ENCODE data around the gene OOSP3.

OOSP3 gene

DNA sequence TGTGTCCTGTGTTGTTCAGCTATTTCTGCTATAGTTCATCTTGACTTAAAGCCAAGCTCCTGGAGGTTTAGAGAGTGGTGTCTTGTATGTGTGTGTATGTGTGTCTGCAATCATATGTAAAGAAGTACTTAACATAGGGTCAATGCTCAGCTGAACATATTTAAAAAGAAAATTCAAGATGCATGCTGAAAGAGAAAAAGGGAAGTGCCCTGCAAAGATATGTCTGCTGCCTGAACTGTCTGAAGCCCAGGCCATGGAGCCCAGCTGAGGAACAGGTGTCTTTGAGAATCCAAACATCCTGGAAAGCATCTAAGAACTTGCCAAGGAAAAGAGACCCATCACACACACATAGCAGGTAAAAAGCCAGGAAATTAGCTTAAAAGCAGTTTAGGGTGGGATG, 18.9 kb upstream of the OOSP3 start:
- no peak for DNase-seq (ENCODE audit: low read depth in 2 of 2)
- TF ChIP-seq, protein P1, sequence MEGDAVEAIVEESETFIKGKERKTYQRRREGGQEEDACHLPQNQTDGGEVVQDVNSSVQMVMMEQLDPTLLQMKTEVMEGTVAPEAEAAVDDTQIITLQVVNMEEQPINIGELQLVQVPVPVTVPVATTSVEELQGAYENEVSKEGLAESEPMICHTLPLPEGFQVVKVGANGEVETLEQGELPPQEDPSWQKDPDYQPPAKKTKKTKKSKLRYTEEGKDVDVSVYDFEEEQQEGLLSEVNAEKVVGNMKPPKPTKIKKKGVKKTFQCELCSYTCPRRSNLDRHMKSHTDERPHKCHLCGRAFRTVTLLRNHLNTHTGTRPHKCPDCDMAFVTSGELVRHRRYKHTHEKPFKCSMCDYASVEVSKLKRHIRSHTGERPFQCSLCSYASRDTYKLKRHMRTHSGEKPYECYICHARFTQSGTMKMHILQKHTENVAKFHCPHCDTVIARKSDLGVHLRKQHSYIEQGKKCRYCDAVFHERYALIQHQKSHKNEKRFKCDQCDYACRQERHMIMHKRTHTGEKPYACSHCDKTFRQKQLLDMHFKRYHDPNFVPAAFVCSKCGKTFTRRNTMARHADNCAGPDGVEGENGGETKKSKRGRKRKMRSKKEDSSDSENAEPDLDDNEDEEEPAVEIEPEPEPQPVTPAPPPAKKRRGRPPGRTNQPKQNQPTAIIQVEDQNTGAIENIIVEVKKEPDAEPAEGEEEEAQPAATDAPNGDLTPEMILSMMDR (IDR thresholded peaks at IDR 0.05; ENCODE audit: low read depth, low read length) = no peak
- H3K4me3 ChIP-seq (replicated peaks in 1 of 2; ENCODE audit: low read depth in 2 of 2, low read length in 2 of 2) = no peak overlapping the region

DNA sequence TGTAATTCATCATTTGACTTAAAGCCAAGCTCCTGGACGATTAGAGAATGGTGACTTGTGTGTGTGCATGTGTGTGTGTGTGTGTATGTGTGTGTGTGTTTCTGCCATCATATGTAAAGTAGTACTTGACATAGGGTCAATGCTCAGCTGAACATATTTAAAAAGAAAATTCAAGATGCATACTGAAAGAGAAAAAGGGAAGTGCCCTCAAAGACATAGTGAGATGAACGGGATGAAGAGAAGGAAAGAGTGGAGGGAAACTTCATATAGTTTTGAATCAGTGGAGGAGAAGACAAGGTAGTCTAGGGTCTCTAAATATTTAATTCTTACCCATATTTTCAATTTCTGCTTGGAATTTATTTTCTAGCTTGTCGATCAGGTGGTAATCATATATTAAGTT, 16.3 kb upstream of the OOSP3 start:
- no peak overlapping the region for H3K4me3 ChIP-seq (replicated peaks in 1 of 2; ENCODE audit: low read depth in 2 of 2, low read length in 2 of 2)
- TF ChIP-seq, protein P1 (IDR thresholded peaks at IDR 0.05; ENCODE audit: low read depth, low read length) = no peak
- no peak for DNase-seq (ENCODE audit: low read depth in 2 of 2)

DNA sequence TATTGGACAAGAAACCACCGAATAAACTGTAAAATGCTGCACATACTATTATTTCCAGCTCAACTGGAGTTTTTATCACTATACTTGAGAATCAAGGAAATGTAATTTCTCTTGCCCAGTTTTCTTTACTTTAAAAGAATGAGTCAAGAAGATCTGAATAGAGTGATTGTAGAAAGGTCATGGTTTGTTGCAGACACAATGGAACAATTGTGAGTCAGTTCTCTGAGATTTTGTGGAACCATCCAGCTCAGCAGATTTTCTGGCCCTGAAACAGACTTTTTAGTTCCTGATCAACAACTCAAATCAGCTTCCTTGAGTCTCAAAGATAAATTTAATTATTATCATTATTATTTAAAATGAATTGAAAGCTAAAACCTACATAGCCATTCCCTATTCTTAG, 13.6 kb upstream of the OOSP3 start:
- no peak overlapping the region for H3K4me3 ChIP-seq (replicated peaks in 1 of 2; ENCODE audit: low read depth in 2 of 2, low read length in 2 of 2)
- DNase-seq (ENCODE audit: low read depth in 2 of 2) = peak; percentile 11 to 60
- TF ChIP-seq, protein P1 (IDR thresholded peaks at IDR 0.05; ENCODE audit: low read depth, low read length) = no peak

DNA sequence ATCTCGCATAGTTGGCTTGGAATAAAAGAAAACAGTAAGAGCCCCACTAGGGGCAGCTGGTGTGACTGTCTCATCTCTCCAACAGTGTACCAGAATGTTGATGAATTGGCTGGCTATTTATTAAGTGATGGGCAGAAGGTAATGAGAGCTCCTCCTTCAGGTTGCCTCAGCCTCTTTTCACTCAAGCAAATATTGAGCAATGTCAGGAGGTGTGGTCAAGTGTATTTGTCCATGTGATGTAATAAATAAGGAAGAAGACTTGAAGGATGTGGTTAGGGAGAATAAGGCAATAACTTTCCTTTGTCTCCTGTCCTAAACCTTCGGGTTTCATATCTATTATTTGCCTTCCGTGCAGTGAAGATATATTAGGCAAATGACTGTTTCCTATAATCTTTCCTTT, 12.2 kb upstream of the OOSP3 start, which contains the start of gene TCN1:
TCN1 (minus strand) TSS at position 91 of the 400 bp plus-strand sequence; CDS start at position 74, 17 bp downstream.
- DNase-seq (ENCODE audit: low read depth in 2 of 2) = peak in 1 of 2 donors; percentile 47
- H3K4me3 ChIP-seq (replicated peaks in 1 of 2; ENCODE audit: low read depth in 2 of 2, low read length in 2 of 2) = no peak within 1 kb of the TSS
- TF ChIP-seq, protein P1 (IDR thresholded peaks at IDR 0.05; ENCODE audit: low read depth, low read length) = no peak

DNA sequence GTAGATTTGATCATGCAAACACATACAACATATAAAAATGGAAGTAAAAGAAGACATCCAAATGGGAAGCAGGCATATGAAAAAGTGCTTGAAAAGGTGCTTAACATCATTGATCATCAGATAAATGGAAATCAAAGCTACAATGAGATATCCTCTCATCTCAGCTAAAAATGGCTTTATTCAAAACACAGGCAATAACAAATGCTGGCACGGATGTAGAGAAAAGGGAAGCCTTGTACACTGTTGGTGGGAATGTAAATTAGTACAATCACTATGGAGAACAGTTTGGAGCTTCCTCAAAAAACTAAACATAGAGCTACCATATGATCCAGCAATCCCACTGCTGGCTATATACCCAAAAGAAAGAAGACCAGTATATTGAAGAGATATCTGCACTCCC, 11.7 kb upstream of the OOSP3 start:
- DNase-seq (ENCODE audit: low read depth in 2 of 2) = no peak
- H3K4me3 ChIP-seq (replicated peaks in 1 of 2; ENCODE audit: low read depth in 2 of 2, low read length in 2 of 2) = no peak overlapping the region
- TF ChIP-seq, protein P1 (IDR thresholded peaks at IDR 0.05; ENCODE audit: low read depth, low read length) = no peak

DNA sequence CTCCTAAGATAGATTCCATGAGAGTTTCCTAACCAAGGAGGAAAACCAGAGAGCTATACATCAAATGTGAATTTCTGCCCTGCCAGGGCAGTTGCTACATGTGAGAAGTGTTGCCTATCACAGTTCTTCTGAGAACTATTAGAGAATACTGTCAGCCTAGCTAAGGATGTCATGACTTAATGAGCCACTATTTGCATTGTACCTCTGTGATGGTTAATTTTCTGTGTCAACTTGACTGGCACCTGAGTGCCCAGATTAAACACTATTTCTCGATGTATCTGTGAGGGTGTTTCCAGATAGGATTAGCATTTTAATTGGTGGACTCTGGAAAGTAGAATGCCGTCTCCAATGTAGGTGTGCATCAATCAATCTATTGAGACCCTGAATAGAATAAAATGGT, 10.6 kb upstream of the OOSP3 start:
- H3K4me3 ChIP-seq (replicated peaks in 1 of 2; ENCODE audit: low read depth in 2 of 2, low read length in 2 of 2) = no peak overlapping the region
- TF ChIP-seq, protein P1 (IDR thresholded peaks at IDR 0.05; ENCODE audit: low read depth, low read length) = no peak
- DNase-seq (ENCODE audit: low read depth in 2 of 2) = no peak

DNA sequence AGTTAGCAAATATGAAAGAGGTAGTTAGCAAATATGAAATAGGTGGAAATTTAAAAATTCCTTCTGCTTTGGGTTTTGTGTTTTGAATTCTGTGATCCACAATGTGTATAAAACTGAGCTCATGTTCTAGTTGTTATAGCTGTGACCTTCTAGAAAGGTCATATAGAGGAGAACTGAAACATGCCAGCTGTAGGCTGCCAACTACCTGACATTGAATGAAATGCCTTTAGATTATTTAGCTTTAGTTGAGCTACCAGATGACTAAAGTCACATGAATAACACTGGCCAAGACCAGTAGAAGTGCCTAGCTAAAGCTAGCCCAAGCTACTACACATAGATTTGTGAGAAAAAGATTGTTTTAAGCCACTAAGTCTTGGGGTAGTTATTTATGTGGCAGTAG, 6.5 kb upstream of the OOSP3 start:
- TF ChIP-seq, protein P1 (IDR thresholded peaks at IDR 0.05; ENCODE audit: low read depth, low read length) = no peak
- no peak overlapping the region for H3K4me3 ChIP-seq (replicated peaks in 1 of 2; ENCODE audit: low read depth in 2 of 2, low read length in 2 of 2)
- no peak for DNase-seq (ENCODE audit: low read depth in 2 of 2)

Measured in cardiac fibroblast (primary cell).